ENCODE results near the gene INO80D. TPM values are rescaled to one million over a fixed set of nuclear protein-coding genes. Genes with fewer than 3 reads are reported as not detected.
"Not testable (repeated sequence)": the region's sequence is repeated elsewhere in the genome, so short reads cannot be mapped to it uniquely, and the experiment has no call there.

Gene INO80D
- total RNA-seq, 4 donors from 2014 or later: 20.8 to 102 (median 56.4) TPM

GRCh38 chr2:206054952-206055351, 31.0 kb downstream of the INO80D start:
- no peak overlapping the region for H3K4me3 ChIP-seq
- no peaks in the 10 kb centered on the region for H3K27me3 ChIP-seq
- H3K9me3 ChIP-seq: no peaks in the 10 kb centered on the region
- peaks cover 0 to 3% (median 0%) of the 10 kb centered on the region in 4 donors for H3K4me1 ChIP-seq
- DNase-seq: no peak
- peaks cover 0 to 31% (median 0%) of the 10 kb centered on the region in 3 donors for H3K36me3 ChIP-seq
- no peak overlapping the region for H3K27ac ChIP-seq
- TF ChIP-seq CTCF (IDR thresholded peaks at IDR 0.05) (no peak), POLR2A (IDR thresholded peaks at IDR 0.05) (no peak)

- H3K27me3 ChIP-seq: no peaks in the 10 kb centered on the region
- peaks cover 0 to 13% (median 0%) of the 10 kb centered on the region in 4 donors for H3K4me1 ChIP-seq
- no peak for TF ChIP-seq POLR2A (IDR thresholded peaks at IDR 0.05)
- no peak for TF ChIP-seq CTCF (IDR thresholded peaks at IDR 0.05)
- no peak overlapping the region for H3K4me3 ChIP-seq
- no peak overlapping the region for H3K27ac ChIP-seq
- no peak for DNase-seq
- no peaks in the 10 kb centered on the region for H3K9me3 ChIP-seq
- peaks cover 0 to 26% (median 0%) of the 10 kb centered on the region in 3 donors for H3K36me3 ChIP-seq
Observed at GRCh38 chr2:206051912-206052311, 34.1 kb downstream of the INO80D start.

GRCh38 chr2:206049392-206049791, 36.6 kb downstream of the INO80D start:
- TF ChIP-seq CTCF (IDR thresholded peaks at IDR 0.05) (no peak), POLR2A (IDR thresholded peaks at IDR 0.05) (no peak)
- DNase-seq: no peak
- peak overlapping the region in 2 of 4 donors; percentile 29 to 38 for H3K27ac ChIP-seq

GRCh38 chr2:206045251-206045650, 40.7 kb downstream of the INO80D start:
- H3K4me3 ChIP-seq: no peak overlapping the region
- H3K4me1 ChIP-seq: peaks cover 0 to 13% (median 0%) of the 10 kb centered on the region in 4 donors
- H3K9me3 ChIP-seq: no peaks in the 10 kb centered on the region
- H3K27me3 ChIP-seq: no peaks in the 10 kb centered on the region
- no peak for TF ChIP-seq CTCF (IDR thresholded peaks at IDR 0.05)
- no peak for TF ChIP-seq POLR2A (IDR thresholded peaks at IDR 0.05)
- DNase-seq: no peak
- H3K27ac ChIP-seq: no peak overlapping the region
- H3K36me3 ChIP-seq: peaks cover 0 to 45% (median 0%) of the 10 kb centered on the region in 3 donors

More at GRCh38 chr2:206049392-206049791, 36.6 kb downstream of the INO80D start:
- Histone ChIP-seq H3K4me3 (no peak overlapping the region), H3K27me3 (no peaks in the 10 kb centered on the region), H3K36me3 (peaks cover 0 to 35% (median 0%) of the 10 kb centered on the region in 3 donors), H3K9me3 (no peaks in the 10 kb centered on the region), H3K4me1 (peaks cover 0 to 13% (median 0%) of the 10 kb centered on the region in 4 donors)

GRCh38 chr2:206040525-206040924, 45.4 kb downstream of the INO80D start:
- no peak overlapping the region for H3K4me3 ChIP-seq
- no peaks in the 10 kb centered on the region for H3K4me1 ChIP-seq
- no peaks in the 10 kb centered on the region for H3K9me3 ChIP-seq
- DNase-seq: no peak
- peaks cover 0 to 43% (median 0%) of the 10 kb centered on the region in 3 donors for H3K36me3 ChIP-seq
- H3K27me3 ChIP-seq: no peaks in the 10 kb centered on the region
- H3K27ac ChIP-seq: no peak overlapping the region
- TF ChIP-seq POLR2A (IDR thresholded peaks at IDR 0.05): no peak
- no peak for TF ChIP-seq CTCF (IDR thresholded peaks at IDR 0.05)

GRCh38 chr2:206035393-206035792, 50.6 kb downstream of the INO80D start:
- DNase-seq, H3K4me3 ChIP-seq, H3K4me1 ChIP-seq, H3K9me3 ChIP-seq, H3K27ac ChIP-seq, H3K27me3 ChIP-seq: not testable (repeated sequence)
- H3K36me3 ChIP-seq: peaks cover 0 to 26% (median 0%) of the 10 kb centered on the region in 3 donors

- not testable (repeated sequence) for DNase-seq, H3K27ac ChIP-seq, H3K4me1 ChIP-seq, H3K4me3 ChIP-seq, H3K9me3 ChIP-seq, H3K27me3 ChIP-seq
- peaks cover 0 to 21% (median 0%) of the 10 kb centered on the region in 3 donors for H3K36me3 ChIP-seq
Observed at GRCh38 chr2:206033452-206033851, 52.5 kb downstream of the INO80D start.

Data from Peyer's patch (tissue), 4 donors.